NCI-H2081 treated with DMSO at 0.1 percent for 48 hours (cell line): Measurements from ENCODE around the gene TLK1.
"Not testable (repeated sequence)": the region's sequence is repeated elsewhere in the genome, so short reads cannot be mapped to it uniquely, and the experiment has no call there.

Source experiments
- DNase-seq: peaks from one replicate; lab custom pipeline; 2025; lab: John Stamatoyannopoulos, UW

The TLK1 gene

GRCh38 chr2:171143670-171144062, 17.0 kb downstream of the TLK1 start:
- no peak for DNase-seq

- DNase-seq = no peak
These were observed 18.3 kb downstream of the TLK1 start for GRCh38 chr2:171142398-171142797.

- DNase-seq = no peak
These were observed 19.4 kb downstream of the TLK1 start for GRCh38 chr2:171141320-171141719.

DNA sequence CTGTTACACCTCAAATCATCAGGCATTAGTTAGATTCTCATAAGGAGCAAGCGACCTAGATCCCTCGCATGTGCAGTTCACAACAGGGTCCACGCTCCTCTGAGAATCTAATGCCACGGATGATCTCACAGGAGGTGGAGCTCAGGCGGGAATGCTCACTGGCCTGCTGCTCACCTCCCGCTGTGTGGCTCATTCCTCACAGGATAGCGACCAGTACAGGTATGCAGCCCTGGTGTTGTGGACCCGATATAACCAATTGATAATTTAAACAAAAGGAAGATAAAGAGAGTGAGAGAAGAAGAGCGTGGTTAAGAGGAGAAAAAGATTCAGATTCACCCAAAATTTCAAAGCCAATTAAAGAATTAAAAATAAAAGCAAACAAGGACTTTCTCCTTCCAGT, 20.8 kb downstream of the TLK1 start:
- DNase-seq = no peak

- DNase-seq = no peak
These were observed 24.7 kb downstream of the TLK1 start for GRCh38 chr2:171136024-171136423.

DNA sequence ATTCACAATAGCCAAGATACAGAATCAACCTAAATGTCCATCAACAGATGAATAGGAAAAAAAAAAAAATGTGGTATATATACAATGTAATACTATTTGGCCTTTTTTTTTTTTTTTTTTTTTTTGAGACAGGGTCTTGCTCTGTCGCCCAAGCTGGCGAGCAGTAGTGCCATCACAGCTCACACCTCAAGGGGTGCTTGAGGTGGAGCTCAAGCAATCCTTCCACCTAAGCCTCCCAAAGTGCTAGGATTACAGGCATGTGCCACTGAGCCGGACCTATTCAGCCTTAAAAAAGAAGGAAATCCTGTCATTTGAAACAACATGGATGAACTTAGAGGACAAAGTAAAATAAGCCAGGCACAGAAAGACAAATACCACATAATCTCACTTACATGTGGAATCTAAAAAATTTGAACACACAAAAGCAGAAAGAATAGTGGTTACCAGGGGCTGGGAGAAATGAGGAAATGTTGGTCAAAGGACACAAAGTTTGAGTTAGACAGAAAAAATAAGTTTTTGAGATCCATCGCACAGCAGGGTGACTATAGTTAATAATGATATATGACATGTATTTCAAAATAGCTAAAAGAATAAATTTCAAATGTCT, 26.0 kb downstream of the TLK1 start:
- no peak for DNase-seq

DNA sequence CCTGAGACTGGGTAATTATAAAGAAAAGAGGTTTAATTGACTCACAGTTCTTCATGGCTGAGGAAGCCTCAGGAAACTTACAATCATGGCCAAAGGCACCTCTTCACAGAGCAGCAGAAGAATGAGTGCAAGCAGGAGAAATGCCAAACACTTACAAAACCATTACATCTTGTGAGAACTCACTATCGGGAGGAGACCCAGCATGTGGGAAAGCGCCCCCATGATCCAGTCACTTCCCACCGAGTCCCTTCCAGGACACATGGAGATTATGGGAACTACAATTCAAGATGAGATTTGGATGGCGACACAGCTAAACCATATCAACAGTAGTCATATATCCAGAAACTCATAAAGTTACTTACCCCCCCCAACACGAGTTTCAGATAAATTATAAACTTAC, 28.6 kb downstream of the TLK1 start:
- no peak for DNase-seq

DNA sequence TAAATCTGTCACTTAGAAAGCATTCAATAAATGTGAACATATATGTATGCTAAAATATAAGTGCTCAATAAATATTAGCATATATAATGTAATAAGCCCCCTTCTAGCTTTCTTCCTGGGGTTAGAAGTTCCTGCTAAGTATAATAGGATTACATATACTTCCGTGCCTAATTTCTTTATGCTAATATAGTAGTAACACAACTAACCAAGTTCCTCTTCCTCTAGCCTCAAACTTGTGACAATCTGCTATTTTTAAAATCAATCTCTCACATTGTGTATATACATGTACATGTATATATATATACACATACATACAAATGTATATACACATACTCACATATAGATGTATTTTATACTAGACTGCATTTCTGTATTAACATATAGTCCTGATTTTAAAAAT, 32.2 kb downstream of the TLK1 start:
- no peak for DNase-seq

- DNase-seq = no peak
These were observed 36.2 kb downstream of the TLK1 start for GRCh38 chr2:171124541-171124940.

GRCh38 chr2:171109571-171109970, 51.1 kb downstream of the TLK1 start:
- DNase-seq = no peak

GRCh38 chr2:171109020-171109419, 51.7 kb downstream of the TLK1 start:
- DNase-seq = no peak

GRCh38 chr2:171107803-171108202, 52.9 kb downstream of the TLK1 start:
- no peak for DNase-seq

DNA sequence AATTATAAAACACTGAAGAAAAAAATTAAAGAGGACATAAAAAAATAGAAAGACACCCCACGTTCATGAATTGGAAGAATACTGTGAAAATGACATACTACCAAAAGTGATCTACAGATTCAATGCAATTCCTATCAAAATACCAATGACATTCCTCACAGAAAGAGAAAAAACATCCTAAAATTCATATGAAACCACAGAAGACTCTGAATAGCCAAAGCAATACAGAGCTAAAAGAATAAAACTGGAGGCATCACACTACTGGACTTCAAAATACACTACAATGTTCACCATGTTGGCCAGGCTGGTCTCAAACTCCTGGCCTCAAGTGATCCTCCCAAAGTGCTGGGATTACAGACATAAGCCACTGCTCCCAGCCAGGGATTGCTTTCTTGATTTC, 56.3 kb downstream of the TLK1 start:
- no peak for DNase-seq

GRCh38 chr2:171102802-171103201, 57.9 kb downstream of the TLK1 start:
- DNase-seq = no peak

GRCh38 chr2:171100370-171100769, 60.3 kb downstream of the TLK1 start:
- DNase-seq = no peak

- DNase-seq = no peak
These were observed 62.1 kb downstream of the TLK1 start for GRCh38 chr2:171098607-171099006.

DNA sequence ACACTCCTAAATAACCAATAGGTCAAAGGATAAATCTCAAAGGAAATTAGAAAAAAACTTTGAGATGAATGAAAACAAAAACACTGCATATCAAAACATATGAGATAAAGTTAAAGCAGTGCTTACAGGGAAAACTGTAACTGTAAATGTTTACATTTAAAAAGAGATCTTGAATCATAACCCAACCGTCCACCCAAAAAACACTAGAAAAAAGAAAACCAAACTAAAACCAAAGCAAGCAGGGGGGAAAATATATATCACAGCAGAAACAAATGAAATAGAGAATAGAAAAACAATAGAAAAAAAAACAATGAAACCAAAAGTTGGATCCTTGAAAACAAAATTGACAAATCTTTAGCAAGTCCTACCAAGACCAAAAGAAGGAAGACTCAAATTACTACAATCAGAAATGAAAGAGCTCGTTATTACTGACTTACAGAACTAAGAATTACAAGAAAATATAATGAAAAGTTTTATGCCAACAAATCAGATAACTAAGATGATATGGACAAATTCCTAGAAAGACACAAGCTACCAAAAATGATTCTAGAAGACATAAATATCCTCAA, 65.6 kb downstream of the TLK1 start:
- DNase-seq = no peak

DNA sequence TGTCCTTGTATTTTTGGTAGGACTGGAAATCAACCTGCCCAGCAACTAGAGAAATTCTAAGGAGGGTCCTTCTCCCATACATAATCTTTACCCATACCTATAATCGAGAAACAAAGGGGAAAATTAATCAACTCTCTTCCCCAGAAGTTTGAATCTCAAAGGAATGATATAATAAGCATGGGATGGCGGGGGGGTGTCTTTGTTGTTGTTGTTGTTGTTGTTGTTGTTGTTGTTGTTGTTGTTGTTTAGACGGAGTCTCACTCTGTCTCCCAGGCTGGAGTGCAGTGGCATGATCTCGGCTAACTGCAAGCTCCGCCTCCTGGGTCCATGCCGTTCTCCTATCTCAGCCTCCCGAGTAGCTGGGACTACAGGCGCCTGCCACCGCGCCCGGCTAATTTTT, 69.2 kb downstream of the TLK1 start:
- not testable (repeated sequence) for DNase-seq

- no peak for DNase-seq
These were observed 71.2 kb downstream of the TLK1 start for GRCh38 chr2:171089489-171089888.

- no peak for DNase-seq
These were observed 72.4 kb downstream of the TLK1 start for GRCh38 chr2:171088057-171088834.

GRCh38 chr2:171087547-171087946, 73.1 kb downstream of the TLK1 start:
- DNase-seq = no peak

- DNase-seq = no peak
These were observed 74.1 kb downstream of the TLK1 start for GRCh38 chr2:171086352-171087290.
